Measurements from ENCODE around the gene KLHL26.

DNA sequence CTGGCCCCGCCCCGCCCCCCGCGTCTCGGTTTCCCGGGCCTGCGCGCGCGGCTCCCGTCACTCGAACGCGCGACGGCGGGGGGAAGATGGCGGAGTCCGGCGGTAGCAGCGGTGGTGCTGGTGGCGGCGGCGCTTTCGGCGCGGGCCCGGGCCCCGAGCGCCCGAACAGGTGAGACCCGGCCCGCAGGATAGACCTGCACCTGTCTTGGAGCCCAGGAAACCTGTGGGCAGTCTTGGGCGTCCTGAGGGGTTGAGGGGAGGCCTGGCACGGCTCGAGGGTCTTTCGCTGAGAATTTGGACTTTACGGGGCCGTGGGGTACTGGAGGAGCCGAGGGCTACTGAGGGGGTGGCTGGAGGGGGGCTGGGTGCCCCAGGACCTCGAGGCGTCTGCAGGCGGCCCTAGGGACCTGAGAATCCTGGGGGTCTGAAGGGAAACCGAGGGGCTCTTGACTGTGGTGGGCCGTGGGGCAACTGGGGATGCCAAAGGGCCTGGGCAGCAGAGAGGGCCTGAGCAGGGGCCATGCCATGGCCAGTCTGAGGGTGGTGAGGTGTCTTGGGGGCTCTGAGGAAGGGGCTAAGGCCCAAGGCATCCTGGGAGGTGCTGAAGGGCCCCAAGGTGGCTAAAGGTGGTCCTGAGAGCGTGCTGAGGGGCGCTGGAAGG is at the start of gene KLHL26:
- no peak for TF ChIP-seq EZH2 (IDR thresholded peaks at IDR 0.05; ENCODE audit: borderline replicate concordance, low read length)
- TF ChIP-seq, protein P1, sequence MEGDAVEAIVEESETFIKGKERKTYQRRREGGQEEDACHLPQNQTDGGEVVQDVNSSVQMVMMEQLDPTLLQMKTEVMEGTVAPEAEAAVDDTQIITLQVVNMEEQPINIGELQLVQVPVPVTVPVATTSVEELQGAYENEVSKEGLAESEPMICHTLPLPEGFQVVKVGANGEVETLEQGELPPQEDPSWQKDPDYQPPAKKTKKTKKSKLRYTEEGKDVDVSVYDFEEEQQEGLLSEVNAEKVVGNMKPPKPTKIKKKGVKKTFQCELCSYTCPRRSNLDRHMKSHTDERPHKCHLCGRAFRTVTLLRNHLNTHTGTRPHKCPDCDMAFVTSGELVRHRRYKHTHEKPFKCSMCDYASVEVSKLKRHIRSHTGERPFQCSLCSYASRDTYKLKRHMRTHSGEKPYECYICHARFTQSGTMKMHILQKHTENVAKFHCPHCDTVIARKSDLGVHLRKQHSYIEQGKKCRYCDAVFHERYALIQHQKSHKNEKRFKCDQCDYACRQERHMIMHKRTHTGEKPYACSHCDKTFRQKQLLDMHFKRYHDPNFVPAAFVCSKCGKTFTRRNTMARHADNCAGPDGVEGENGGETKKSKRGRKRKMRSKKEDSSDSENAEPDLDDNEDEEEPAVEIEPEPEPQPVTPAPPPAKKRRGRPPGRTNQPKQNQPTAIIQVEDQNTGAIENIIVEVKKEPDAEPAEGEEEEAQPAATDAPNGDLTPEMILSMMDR (conservative IDR thresholded peaks at IDR 0.05 in 1 of 2, IDR thresholded peaks at IDR 0.05 in 1 of 2; ENCODE audit: extremely low read depth in 1 of 2, insufficient read depth in 1 of 2, low read depth in 1 of 2, low read length in 2 of 2): no peak

All from mammary epithelial cell (primary cell).